Stimulated activated CD8-positive, alpha-beta memory T cell treated with anti-CD3 and anti-CD28 coated beads, Interleukin-12 subunit alpha, Interleukin-12 subunit beta, amount 100 ng/mL, for 4 hours (primary cell): ENCODE measurements around the gene SRRM3.
"Not testable (repeated sequence)": the region's sequence is repeated elsewhere in the genome, so short reads cannot be mapped to it uniquely, and the experiment has no call there.

ENCODE experiments used
- DNase-seq: peaks from one replicate; pipeline ENCODE4 v3.0.0-alpha.2; 2020; ENCODE audit warnings: low read depth

Gene SRRM3

DNA sequence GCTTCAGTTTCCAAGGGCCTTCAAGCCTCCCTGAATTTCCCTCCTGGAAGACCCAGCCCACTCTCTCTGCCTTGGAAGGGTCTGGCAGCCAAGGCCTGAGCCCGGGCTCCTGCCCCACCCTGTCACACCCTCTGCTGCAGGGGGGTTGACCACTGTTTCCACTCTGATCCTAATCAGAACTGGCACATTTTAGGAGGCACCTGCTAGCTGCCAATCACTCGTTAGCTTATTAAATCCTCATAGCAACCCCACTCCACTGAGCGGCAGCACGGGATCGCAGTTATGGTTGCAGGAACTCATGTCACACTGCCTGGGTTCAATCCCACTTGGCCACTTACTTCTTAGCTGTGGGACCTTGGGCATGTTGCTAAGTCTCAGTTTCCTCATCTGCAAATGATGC, 113.7 kb downstream of the SRRM3 start:
- no peak for DNase-seq

DNA sequence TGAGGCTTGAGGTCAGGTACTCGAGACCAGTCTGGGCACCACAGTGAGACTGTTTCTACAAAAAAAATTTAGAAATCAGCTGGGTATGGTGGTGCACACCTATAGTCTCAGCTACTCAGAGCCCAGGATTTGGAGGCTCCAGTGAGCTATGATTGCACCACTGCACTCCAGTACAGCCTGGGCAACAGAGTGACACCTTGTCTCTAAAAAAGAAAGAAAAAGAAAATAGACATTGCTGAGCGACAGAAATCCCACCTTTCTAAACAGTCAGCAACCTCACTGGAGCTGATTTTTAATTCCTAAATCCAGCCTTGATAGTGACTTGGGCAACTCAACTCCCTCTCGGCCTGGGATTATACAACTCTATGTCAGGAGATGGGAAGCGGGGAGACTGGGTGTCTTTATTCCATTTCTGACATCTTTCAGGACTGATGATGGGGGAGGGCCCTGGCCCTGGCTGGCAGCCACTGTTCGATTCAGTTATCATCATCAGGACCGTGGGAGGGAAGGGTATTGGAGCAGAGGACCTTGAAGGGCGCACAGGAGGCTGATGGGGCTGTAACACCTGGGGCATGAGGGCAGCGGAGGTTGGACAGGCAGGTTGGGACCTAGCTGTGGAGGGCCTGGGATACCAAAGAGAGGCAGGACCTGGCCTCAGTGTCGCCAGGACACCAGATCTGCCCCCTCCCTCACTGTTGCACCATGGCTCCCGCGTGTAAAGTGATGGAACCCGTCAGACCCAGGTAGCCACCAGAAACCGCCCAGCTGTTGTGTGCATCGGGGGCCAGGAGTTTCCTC, 115.5 kb downstream of the SRRM3 start:
- DNase-seq = no peak

GRCh38 chr7:76317782-76318487, 116.2 kb downstream of the SRRM3 start:
- DNase-seq = peak; percentile 92

DNA sequence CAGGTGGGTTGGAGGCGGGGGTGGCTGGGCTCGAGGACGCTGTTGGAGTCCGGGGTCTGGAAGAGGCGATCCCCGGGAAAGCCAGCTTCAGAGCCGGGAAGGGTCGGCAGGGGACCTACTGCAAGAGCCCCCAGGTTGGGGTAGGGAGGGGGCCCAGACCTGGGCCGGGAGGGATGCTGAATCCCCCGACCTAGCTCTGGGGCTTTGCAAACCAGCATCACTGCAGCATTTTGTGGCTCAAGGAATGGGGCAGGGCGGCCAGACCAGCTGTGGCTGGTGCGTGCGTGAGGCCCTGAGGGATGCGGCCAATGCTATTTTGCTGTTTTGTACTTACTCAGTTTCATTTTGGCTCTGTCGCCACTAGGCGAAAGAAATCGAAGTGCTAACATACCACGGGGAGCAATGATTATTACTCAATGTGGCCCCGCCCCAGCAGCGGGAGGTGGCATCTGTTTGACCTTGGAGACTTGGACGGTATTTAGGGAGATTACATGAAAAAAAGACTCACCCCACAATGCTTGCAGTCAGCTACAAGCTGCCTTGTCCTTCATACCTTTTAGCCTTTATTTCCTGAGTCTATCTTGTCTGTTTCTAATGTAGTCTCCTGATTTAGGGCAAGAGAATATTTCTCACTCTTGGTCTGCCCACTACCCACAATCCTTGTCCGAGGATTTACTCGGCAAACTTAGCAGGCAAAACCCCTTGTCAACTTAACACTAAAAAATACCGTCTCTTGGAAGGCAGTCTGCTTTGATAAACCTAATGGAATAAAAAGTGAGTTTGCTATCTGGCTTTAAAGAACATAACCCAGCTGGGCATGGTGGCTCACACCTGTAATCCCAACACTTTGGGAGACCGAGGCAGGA, 117.0 kb downstream of the SRRM3 start:
- peak; percentile 42 for DNase-seq

DNA sequence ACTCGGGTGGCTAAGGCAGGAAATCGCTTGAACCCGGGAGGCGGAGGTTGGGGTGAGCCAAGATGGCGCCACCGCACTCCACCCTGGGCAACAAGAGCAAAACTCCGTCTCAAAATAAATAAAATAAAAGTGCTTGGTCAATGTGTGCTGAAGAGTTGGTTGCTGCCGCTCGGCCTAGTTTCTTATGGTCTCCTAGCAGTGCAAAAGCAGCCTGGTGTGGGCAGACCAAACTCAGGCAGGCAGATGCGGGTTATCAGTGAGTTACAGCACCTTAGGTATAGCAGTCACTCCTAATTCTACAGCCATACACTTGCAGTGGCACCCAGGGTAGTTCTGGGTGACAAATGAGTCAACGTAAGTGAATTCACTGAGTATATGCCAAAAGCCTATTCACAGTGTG, 123.4 kb downstream of the SRRM3 start:
- no peak for DNase-seq

DNA sequence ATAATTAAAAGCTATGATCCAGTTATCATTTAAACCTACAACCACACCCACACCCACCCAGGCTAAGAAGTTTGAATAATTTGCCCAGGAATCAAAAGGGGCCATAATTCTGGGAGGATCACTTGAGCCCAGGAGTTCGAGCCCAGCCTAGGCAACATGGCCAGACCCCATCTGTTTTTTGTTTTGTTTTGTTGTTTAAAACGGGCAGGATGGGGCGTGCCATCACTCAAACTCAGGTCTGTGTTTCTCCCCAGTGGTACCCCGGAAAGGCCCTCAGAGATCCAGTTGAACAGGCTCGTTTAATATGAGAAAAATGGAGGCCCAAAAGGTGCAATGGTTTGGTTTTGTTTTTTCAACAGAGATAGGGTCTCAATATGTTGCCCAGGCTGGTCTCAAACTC, 124.1 kb downstream of the SRRM3 start:
- no peak for DNase-seq

DNA sequence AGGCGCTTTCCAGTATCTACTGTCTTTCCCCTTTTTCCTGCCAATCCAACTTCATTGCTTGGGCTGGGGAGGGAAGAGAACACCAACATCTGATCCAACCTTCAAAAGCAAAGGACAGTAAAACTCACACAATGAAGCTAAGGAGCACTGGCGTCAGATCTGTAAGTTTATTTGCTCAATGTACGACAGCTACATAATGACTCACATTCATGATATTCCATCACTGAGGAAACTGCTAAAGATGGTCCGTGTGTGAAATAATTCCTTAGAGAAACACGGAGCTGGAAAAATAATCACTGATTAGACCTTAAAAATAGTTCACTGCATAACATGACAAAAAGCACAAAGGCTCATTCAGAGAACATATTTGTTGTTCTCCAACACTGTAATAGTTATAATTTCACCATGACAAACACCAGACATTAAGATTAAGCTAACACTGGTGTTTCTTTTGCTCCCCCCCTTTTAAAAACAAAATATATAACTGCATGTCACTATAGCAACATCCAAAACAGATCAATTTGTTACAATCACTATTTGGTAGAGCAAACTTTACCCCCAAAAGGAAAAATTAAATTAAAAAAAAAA, 125.0 kb downstream of the SRRM3 start:
- DNase-seq = no peak

DNA sequence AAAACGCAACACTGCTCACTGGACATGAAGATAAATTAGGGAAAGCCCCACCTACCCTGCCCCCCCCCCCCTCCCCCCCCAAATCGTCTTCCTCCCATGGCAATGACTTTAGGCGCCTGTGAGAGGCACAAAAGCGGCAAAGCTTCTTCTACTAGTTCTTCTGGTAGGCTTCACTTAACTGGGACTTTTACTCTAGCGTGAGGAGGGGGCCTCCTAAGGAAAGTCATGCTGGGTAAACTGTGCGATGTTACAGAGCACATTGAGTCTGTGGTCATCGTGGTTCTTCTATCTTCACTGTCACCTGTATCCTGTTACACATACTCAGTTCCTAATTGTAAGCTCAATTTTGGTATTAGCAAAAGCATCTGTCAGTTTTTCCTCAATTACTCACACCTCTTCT, 125.9 kb downstream of the SRRM3 start:
- DNase-seq = no peak

DNA sequence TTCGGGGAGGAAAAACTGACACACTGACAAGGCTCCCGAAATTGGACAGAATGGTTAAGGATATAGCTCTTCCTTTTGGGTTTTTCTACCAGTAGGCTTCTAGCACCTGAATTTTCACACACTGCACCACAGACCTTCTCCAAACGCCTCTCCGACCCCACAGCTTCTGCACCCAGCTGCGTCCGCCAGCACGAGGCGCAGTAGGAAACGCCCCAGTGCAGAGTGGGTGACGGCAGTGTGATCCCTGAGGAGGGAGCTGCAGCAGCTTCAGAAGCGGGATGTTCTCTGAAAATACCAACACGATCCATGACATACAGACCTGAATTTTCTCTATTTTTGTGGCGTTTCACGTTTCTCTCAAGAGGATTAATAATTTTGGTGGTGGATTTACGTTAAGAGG, 126.7 kb downstream of the SRRM3 start:
- no peak for DNase-seq

DNA sequence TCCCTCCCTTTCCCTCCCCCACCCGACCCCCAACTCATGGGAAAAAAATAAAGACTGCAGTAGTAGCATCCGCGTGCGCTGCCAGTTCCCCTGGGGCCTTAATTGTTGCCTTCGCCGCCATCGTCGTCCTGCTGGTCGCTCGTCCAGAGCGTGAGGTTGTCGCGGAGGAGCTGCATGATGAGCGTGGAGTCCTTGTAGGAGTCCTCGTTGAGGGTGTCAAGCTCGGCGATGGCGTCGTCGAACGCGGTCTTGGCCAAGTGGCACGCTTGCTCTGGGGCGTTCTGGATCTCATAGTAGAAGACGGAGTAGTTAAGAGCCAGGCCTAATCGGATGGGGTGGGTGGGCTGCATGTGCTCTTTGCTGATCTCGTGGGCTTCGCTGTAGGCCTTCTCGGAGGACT, 127.8 kb downstream of the SRRM3 start:
- no peak for DNase-seq

GRCh38 chr7:76330261-76330660, 128.6 kb downstream of the SRRM3 start:
- no peak for DNase-seq

GRCh38 chr7:76330673-76331072, 129.0 kb downstream of the SRRM3 start:
- no peak for DNase-seq

- no peak for DNase-seq
Observed at GRCh38 chr7:76332078-76332477, 130.4 kb downstream of the SRRM3 start.

DNA sequence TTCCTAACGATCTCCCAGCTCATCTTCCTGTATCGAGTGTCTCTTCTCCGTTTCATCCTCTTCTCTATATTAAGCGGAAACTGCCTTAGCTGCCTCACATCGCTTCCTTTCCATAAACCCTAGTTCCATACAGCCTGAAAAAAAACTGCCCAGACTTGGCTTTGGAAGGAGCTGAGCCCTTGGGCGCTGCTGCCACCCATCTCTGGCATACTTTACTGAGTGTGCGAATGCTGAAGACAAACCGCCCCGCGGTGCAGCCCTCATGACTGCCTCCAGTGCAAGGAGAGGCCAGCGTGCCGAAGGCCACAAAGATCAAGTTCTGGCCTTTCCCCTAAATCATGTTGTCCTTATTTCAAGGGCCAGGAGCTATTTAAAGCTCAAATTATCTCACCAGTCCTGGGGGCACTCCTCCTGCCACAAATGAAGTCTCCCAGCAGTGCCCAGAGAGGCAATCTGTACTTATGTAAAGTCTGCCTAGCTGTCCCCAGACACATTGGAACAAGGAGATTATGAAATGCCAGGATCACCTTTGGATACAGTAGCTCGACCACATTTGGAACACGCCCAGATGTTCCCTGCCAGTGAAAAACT, 131.9 kb downstream of the SRRM3 start:
- DNase-seq = no peak

GRCh38 chr7:76334320-76334967, 132.7 kb downstream of the SRRM3 start:
- no peak for DNase-seq

DNA sequence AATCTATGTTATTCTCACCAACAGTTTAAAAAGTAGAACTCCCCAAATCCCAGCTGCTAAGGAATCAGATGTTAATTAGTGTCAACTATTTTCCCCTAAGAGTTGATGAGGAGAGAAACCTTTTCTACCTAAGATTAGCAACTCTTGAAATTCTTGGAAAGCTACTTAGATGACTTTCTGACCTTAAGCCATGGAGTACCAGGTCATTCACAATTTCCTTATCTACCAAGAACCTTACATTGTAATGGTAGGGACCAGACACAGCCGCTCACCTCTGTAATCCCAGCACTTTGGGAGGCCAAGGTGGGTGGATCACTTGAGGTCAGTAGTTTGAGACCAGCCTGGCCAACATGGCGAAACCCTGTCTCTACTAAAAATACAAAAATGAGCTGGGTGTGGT, 133.7 kb downstream of the SRRM3 start:
- not testable (repeated sequence) for DNase-seq

- no peak for DNase-seq
Observed at GRCh38 chr7:76336094-76336493, 134.4 kb downstream of the SRRM3 start.
